NCI-H748 treated with DMSO at 0.1 percent for 48 hours (cell line): ENCODE results near the gene KRTAP5-2.
"Not testable (repeated sequence)": the region's sequence is repeated elsewhere in the genome, so short reads cannot be mapped to it uniquely, and the experiment has no call there.

Source experiments
- DNase-seq: peaks from one replicate; lab custom pipeline; 2025; lab: John Stamatoyannopoulos, UW

KRTAP5-2 gene

GRCh38 chr11:1589996-1590395 lies 8.1 kb downstream of the KRTAP5-2 start:
- DNase-seq: no peak

- DNase-seq: not testable (repeated sequence)
These were observed 8.7 kb downstream of the KRTAP5-2 start for GRCh38 chr11:1589191-1589963.

GRCh38 chr11:1586699-1587098 lies 11.4 kb downstream of the KRTAP5-2 start:
- DNase-seq: no peak

GRCh38 chr11:1584661-1585370 lies 13.3 kb downstream of the KRTAP5-2 start, which contains the start of gene KRTAP5-1:
Gene KRTAP5-1, minus strand, starts transcription at chr11:1585283. Its CDS starts 34 bp downstream, at chr11:1585249.
- DNase-seq: not testable (repeated sequence)

GRCh38 chr11:1582909-1583308 lies 15.2 kb downstream of the KRTAP5-2 start:
- not testable (repeated sequence) for DNase-seq

GRCh38 chr11:1581976-1582375 lies 16.1 kb downstream of the KRTAP5-2 start:
- no peak for DNase-seq

GRCh38 chr11:1576825-1577224 lies 21.3 kb downstream of the KRTAP5-2 start:
- no peak for DNase-seq

- not testable (repeated sequence) for DNase-seq
These were observed 22.3 kb downstream of the KRTAP5-2 start for GRCh38 chr11:1575756-1576155.

GRCh38 chr11:1574933-1575242 lies 23.2 kb downstream of the KRTAP5-2 start:
- DNase-seq: no peak

- peak; percentile 32 for DNase-seq
These were observed 23.7 kb downstream of the KRTAP5-2 start for GRCh38 chr11:1574238-1574932.

GRCh38 chr11:1573903-1574237 lies 24.2 kb downstream of the KRTAP5-2 start:
- DNase-seq: peak; percentile 76

GRCh38 chr11:1573077-1573902 lies 24.8 kb downstream of the KRTAP5-2 start:
- DNase-seq: peak; percentile 21

GRCh38 chr11:1572197-1573076 lies 25.7 kb downstream of the KRTAP5-2 start, which contains the start of gene DUSP8:
Gene DUSP8, minus strand, starts transcription at chr11:1572271. Its CDS starts 6,445 bp downstream, at chr11:1565826.
- DNase-seq: peak; percentile 78

GRCh38 chr11:1571760-1572196 lies 26.3 kb downstream of the KRTAP5-2 start:
- DNase-seq: no peak

- no peak for DNase-seq
These were observed 27.0 kb downstream of the KRTAP5-2 start for GRCh38 chr11:1570896-1571759.

GRCh38 chr11:1570531-1570895 lies 27.6 kb downstream of the KRTAP5-2 start:
- no peak for DNase-seq

- no peak for DNase-seq
These were observed 28.1 kb downstream of the KRTAP5-2 start for GRCh38 chr11:1570001-1570453.

- no peak for DNase-seq
These were observed 28.8 kb downstream of the KRTAP5-2 start for GRCh38 chr11:1569251-1569780.

GRCh38 chr11:1568441-1568911 lies 29.6 kb downstream of the KRTAP5-2 start:
- DNase-seq: peak; percentile 28
